ENCODE results near the gene LUZP4.
"Not testable (repeated sequence)": the region's sequence is repeated elsewhere in the genome, so short reads cannot be mapped to it uniquely, and the experiment has no call there.

Gene LUZP4, protein sequence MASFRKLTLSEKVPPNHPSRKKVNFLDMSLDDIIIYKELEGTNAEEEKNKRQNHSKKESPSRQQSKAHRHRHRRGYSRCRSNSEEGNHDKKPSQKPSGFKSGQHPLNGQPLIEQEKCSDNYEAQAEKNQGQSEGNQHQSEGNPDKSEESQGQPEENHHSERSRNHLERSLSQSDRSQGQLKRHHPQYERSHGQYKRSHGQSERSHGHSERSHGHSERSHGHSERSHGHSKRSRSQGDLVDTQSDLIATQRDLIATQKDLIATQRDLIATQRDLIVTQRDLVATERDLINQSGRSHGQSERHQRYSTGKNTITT

DNA sequence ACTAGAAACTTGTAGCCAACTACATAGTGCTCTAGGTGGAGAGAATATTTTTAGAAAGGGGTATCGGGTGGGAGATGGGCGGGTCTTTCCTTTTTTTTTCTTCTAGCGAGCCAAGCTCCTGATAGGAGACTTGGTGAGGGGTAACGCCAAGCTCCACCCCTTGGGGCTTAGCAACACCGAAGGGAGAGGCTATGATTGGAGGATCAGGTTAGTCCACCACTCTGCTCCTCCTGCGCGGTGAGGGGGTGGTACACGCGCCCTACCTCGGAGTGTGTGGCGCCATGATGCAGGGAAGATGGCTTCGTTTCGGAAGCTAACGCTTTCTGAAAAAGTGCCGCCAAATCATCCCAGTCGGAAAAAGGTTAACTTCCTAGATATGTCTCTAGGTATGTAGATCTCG is at the start of gene LUZP4:
TSS of gene LUZP4 (plus strand) at position 251 of the 400 bp plus-strand sequence. CDS start at position 296, 45 bp downstream.
- no peak for DNase-seq (ENCODE audit: low read depth)

DNA sequence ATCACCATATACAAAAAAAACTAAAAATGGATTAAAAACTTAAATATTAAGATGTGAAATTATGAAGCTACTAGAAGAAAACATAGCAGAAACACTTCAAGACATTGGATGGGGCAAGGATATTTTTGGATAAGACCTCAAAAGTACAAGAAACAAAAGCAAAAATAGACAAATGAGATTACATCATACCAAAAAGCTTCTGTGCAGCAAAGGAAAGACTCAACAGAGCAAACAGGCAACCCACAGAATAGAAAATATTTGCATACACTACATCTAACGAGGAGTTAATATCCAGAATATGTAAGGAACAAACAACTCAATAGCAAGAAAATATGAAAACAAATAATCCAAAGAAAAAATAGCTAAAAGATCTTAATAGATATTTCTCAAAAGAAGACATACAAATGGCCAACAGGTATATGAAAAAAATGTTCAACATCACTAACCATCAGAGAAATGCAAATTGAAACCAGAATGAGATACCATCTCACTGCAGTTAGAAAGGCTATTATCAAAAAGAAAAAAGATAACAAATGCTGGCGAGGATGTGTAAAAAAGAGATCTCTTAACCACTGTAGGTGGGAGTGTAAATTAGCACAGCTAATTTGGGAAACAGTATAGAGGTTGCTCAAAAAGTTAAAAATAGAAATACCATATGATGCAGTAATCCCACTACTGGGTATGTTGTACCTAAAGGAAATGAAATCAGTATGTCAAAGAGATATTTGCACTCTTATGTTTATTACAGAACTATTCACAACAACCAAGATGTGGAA is 37.9 kb upstream of the LUZP4 start:
- no peak for DNase-seq (ENCODE audit: low read depth)

DNA sequence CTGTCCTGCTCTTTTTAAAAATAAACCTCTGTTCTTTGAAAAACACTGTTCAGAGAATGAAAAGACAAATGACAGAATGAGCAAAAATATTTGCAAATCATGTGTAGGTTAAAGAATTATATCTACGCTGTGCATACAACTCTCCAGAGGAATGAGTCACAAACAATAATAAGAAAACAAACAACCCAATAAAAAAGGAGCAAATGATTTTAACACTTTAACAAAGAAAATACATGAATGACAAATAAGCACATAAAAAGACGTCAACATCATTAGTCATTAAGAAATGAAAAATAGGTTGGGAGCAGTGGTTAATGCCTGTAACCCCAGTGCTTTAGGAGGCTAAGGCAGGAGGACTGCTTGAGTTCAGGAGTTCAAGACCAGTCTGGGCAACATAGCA is 34.5 kb upstream of the LUZP4 start:
- DNase-seq (ENCODE audit: low read depth), result no peak

DNA sequence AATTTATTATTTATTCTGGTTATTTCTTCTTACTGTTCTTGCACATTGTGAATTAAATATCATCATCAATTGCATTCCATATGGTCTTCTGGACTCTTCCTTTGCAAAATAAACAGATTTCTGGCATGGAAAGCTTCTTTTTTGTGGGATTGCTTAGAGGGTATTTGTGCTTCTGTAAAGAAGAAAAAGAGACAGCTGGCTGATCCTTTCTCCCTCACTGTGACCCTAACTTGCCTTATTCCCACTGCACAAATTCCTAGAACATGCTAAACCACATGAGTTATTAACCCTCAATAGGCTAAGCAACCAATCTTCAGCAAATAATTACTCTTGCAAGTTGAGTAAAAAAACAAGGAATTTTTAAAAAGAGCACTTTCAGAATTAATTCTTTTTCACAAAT is 31.8 kb upstream of the LUZP4 start:
- no peak for DNase-seq (ENCODE audit: low read depth)

GRCh38 chrX:115259238-115259875 is 30.2 kb upstream of the LUZP4 start:
- no peak for DNase-seq (ENCODE audit: low read depth)

DNA sequence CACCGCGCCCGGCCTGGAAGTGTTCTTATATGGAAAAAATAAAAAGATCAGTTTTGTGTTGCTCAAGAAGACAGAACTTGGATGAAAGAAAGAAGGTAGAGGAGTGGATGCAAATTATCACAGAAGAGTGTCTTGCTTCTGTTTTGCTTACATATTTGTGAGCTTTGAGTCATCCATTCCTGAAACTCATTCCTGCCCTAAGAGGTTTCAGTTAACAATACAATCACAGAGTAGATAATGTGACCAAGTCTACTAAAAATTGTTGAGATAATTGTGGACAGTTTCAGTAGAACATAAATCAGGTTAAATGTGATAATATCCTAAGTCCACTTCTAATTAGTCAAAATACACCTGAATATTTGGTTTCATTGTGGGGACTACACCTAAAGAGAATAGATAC is 29.2 kb upstream of the LUZP4 start:
- no peak for DNase-seq (ENCODE audit: low read depth)

GRCh38 chrX:115261148-115261547 is 28.4 kb upstream of the LUZP4 start:
- no peak for DNase-seq (ENCODE audit: low read depth)

DNA sequence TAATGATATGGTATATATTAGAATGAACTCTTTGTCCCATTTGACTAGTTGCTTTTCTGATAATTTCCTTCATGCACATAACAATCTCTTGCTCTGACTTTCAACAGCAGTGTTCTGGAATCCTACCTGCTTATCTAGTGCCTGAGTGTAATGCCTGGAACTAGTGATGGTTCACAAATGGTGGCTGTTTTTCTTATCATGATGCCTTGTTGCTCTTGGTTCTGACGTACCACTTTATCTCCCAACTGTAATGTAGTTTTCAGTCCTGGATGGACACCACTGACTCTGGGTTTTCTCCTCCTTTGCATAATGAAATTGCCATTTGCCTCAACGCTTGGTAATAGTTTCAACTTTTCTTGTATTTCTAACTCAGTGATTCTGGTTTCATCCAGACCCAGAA is 25.5 kb upstream of the LUZP4 start:
- no peak for DNase-seq (ENCODE audit: low read depth)

- DNase-seq (ENCODE audit: low read depth), result no peak
These were observed 23.2 kb upstream of the LUZP4 start for GRCh38 chrX:115266300-115266699.

GRCh38 chrX:115268421-115268820 is 21.1 kb upstream of the LUZP4 start:
- no peak for DNase-seq (ENCODE audit: low read depth)

GRCh38 chrX:115269051-115269683 is 20.3 kb upstream of the LUZP4 start:
- DNase-seq (ENCODE audit: low read depth), result no peak

DNA sequence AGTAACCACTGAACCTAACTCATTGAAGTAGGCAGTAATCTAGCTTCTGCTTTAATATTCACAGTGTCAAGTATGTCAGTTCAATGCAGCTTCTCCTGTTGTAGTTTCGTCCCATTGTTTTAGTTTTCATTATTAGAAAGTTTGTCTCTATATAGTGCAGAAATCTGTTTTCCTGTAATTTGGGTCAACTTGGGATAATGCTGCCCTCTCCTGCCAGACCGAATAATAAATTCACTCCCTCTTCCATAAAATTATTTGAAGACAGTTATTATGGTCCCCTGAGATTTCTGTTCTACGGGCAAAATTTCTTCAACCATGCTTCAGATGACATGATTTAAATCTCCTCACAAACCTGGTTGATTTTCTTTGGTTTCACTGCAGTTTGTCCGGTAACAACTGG is 4.6 kb upstream of the LUZP4 start:
- no peak for DNase-seq (ENCODE audit: low read depth)

DNA sequence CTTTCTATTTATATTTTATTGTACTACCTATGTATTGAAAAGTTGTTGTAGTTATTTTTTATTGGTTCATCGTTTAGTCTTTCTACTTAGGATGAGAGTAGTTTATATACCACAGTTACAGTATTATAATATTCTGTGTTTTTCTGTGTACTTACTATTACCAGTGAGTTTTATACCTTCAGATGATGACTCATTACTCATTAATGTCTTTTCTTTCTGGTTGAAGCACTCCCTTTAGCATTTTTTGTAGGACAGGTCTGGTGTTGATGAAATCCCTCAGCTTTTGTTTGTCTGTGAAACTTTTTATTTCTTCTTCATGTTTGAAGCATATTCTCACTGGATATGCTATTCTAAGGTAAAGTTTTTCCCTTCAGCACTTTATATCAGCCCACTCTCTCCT is 7.7 kb downstream of the LUZP4 start:
- no peak for DNase-seq (ENCODE audit: low read depth)

GRCh38 chrX:115311139-115311538 is 21.6 kb downstream of the LUZP4 start:
- no peak for DNase-seq (ENCODE audit: low read depth)

DNA sequence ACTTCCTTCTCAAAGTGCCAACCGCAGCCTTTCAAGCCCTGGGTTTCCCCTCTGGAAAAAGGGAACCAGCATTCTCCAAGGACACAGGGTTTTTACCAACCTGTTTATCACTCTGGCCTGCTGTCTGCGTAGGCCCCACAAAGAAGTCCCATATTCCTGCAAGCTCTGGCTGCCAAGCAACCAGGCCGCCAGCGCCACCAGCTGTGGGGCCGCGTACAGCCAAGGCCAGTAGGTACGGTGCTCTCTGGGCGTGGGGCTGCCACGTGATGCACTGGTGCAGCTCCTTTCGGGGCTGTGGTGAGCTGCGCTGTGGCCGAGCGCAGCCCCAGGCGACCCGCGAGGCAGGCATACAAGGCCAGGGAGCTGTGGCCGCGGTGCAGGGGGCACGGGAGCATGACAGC is 22.1 kb downstream of the LUZP4 start:
- DNase-seq (ENCODE audit: low read depth), result no peak

GRCh38 chrX:115318139-115318538 is 28.6 kb downstream of the LUZP4 start:
- no peak for DNase-seq (ENCODE audit: low read depth)

- no peak for DNase-seq (ENCODE audit: low read depth)
These were observed 32.9 kb downstream of the LUZP4 start for GRCh38 chrX:115322375-115322774.

DNA sequence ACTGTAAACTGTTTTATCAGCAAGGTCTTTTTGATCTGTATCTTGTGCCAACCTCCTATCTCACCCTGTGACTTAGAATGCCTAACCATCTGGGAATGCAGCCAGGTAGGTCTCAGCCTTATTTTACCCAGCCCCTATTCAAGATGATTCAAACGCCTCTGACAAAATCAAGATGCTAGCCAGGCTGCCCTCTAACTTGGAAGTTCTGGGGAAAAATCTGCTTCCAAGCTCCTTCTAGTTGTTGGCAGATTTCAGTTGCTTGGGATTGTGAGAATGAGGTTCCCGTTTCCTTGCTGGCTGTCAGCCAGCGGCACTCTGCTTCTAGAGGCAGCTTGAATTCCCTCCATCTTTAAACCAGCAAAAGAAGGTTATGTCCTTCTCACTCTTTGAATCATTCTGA is 34.7 kb downstream of the LUZP4 start:
- DNase-seq (ENCODE audit: low read depth), result no peak

GRCh38 chrX:115329282-115329681 is 39.8 kb downstream of the LUZP4 start:
- not testable (repeated sequence) for DNase-seq (ENCODE audit: low read depth)

DNA sequence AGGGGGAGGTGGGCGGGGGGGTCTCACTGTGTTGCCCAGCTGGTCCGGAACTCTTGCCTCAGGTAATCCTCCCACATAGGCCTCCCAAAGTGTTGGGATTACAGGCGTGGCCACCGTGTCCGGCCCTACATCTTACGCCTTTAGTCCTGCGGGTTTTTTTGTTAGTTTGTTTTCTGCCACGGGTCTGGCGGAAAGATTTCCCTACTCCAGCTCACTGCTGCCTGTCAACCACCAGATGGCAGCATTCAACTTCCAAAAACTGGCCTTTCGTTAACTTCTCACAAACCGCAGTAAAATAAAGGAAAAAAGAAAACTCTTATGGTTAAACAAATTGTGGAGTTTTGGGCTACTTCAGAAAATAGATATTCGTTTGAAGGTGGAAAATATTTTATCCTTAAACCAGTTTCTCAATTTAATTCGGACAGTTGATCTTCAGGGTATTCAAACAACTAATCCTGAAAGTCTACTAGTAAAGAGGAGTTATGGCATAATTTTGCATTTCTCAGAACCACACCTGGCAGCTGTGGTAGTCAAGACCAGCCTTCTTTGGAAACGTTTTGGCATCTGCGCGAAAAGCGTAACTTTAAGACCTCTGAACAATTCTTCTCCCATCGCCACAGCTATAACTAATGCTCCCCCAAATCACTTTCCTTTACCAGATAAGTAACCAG is 41.1 kb downstream of the LUZP4 start:
- no peak for DNase-seq (ENCODE audit: low read depth)

- no peak for DNase-seq (ENCODE audit: low read depth)
These were observed 43.3 kb downstream of the LUZP4 start for GRCh38 chrX:115332832-115333231.

- DNase-seq (ENCODE audit: low read depth), result no peak
These were observed 43.9 kb downstream of the LUZP4 start for GRCh38 chrX:115333446-115333845.
